Fibroblast of skin of right quadriceps (primary cell): Measurements from ENCODE around the gene NAALADL2.
"Not testable (repeated sequence)": the region's sequence is repeated elsewhere in the genome, so short reads cannot be mapped to it uniquely, and the experiment has no call there.

Source experiments
- DNase-seq: peaks from one replicate; pipeline ENCODE4 v3.0.0-alpha.2; 2013

Gene NAALADL2

GRCh38 chr3:175818811-175819464 lies 959.8 kb downstream of the NAALADL2 start:
- no peak for DNase-seq

- DNase-seq, result not testable (repeated sequence)
Measured at GRCh38 chr3:175822766-175823491, 963.8 kb downstream of the NAALADL2 start.

GRCh38 chr3:175825016-175825580 lies 966.0 kb downstream of the NAALADL2 start:
- DNase-seq, result not testable (repeated sequence)

GRCh38 chr3:175826759-175827158 lies 967.6 kb downstream of the NAALADL2 start:
- DNase-seq, result no peak

GRCh38 chr3:175829809-175830208 lies 970.7 kb downstream of the NAALADL2 start:
- not testable (repeated sequence) for DNase-seq

- not testable (repeated sequence) for DNase-seq
Measured at GRCh38 chr3:175835763-175836162, 976.6 kb downstream of the NAALADL2 start.

- no peak for DNase-seq
Measured at GRCh38 chr3:175836617-175837016, 977.5 kb downstream of the NAALADL2 start.

- DNase-seq, result no peak
Measured at GRCh38 chr3:175837962-175838361, 978.8 kb downstream of the NAALADL2 start.

GRCh38 chr3:175839366-175840005 lies 980.4 kb downstream of the NAALADL2 start:
- DNase-seq, result no peak

GRCh38 chr3:175851541-175851940 lies 992.4 kb downstream of the NAALADL2 start:
- no peak for DNase-seq

GRCh38 chr3:175852560-175852959 lies 993.4 kb downstream of the NAALADL2 start:
- DNase-seq, result no peak

- DNase-seq, result no peak
Measured at GRCh38 chr3:175857666-175858270, 998.6 kb downstream of the NAALADL2 start.
